Stimulated activated CD8-positive, alpha-beta memory T cell treated with anti-CD3 and anti-CD28 coated beads, Interleukin-15, amount 100 ng/mL, for 24 hours (primary cell): ENCODE data around the gene MAP3K12.
A peak's percentile ranks its signal among the peaks of the same experiment; 100 is the strongest.
"Not testable (repeated sequence)": the region's sequence is repeated elsewhere in the genome, so short reads cannot be mapped to it uniquely, and the experiment has no call there.

ENCODE experiments used
- DNase-seq: peaks from one replicate; pipeline ENCODE4 v3.0.0-alpha.2; 2020; ENCODE audit warnings: low read depth

The MAP3K12 gene

GRCh38 chr12:53468282-53468681 is 31.0 kb downstream of the MAP3K12 start:
- no peak for DNase-seq

- no peak for DNase-seq
These were observed 31.4 kb downstream of the MAP3K12 start for GRCh38 chr12:53467880-53468279.

- no peak for DNase-seq
These were observed 32.2 kb downstream of the MAP3K12 start for GRCh38 chr12:53467082-53467481.

- DNase-seq, result no peak
These were observed 32.6 kb downstream of the MAP3K12 start for GRCh38 chr12:53466640-53467039.

- DNase-seq, result no peak
These were observed 33.6 kb downstream of the MAP3K12 start for GRCh38 chr12:53465679-53466078.

GRCh38 chr12:53464685-53465418 is 34.4 kb downstream of the MAP3K12 start:
- DNase-seq, result no peak

- DNase-seq, result no peak
These were observed 35.3 kb downstream of the MAP3K12 start for GRCh38 chr12:53463802-53464560.

- no peak for DNase-seq
These were observed 36.3 kb downstream of the MAP3K12 start for GRCh38 chr12:53462935-53463334.

- DNase-seq, result no peak
These were observed 37.7 kb downstream of the MAP3K12 start for GRCh38 chr12:53461591-53461990.

GRCh38 chr12:53461059-53461458 is 38.2 kb downstream of the MAP3K12 start:
- DNase-seq, result no peak

- DNase-seq, result no peak
These were observed 40.2 kb downstream of the MAP3K12 start for GRCh38 chr12:53459097-53459496.

- no peak for DNase-seq
These were observed 42.4 kb downstream of the MAP3K12 start for GRCh38 chr12:53456654-53457366.

- DNase-seq, result no peak
These were observed 44.6 kb downstream of the MAP3K12 start for GRCh38 chr12:53454707-53455106.

GRCh38 chr12:53453953-53454640 is 45.2 kb downstream of the MAP3K12 start:
- DNase-seq, result no peak

GRCh38 chr12:53452159-53453077 is 46.8 kb downstream of the MAP3K12 start:
- DNase-seq, result peak; percentile 52

- peak; percentile 87 for DNase-seq
These were observed 47.5 kb downstream of the MAP3K12 start, which contains the start of gene PCBP2 for GRCh38 chr12:53451661-53452158. TSS of gene PCBP2 (plus strand) at chr12:53452102. CDS start at chr12:53454801, 2,699 bp downstream.

GRCh38 chr12:53450936-53451335 is 48.3 kb downstream of the MAP3K12 start:
- DNase-seq, result no peak

GRCh38 chr12:53444593-53445325 is 54.5 kb downstream of the MAP3K12 start:
- DNase-seq, result not testable (repeated sequence)

GRCh38 chr12:53443955-53444354 is 55.3 kb downstream of the MAP3K12 start:
- DNase-seq, result no peak
